Transverse colon (tissue), 4 donors: Measurements from ENCODE around the gene CHN1. TPM values are rescaled to one million over a fixed set of nuclear protein-coding genes. Genes with fewer than 3 reads are reported as not detected.

Experiments used
- DNase-seq: peaks from one replicate; pipeline ENCODE4 v3.0.0-alpha.2; 2019
- H3K27ac ChIP-seq, 4 donors: fragments of 200-600 bp; sonication (generic); 2 replicates each; pipeline ENCODE4 v1.5.1; 2016 to 2018; ENCODE audit warnings: inconsistent platforms in 4 of 4
- H3K27me3 ChIP-seq: fragments of 200-600 bp; sonication (generic); 2 replicates; pipeline ENCODE4 v1.5.1; 2017; ENCODE audit warnings: inconsistent platforms
- H3K36me3 ChIP-seq, 4 donors: fragments of 200-600 bp; sonication (generic); 2 replicates each; pipeline ENCODE4 v1.5.1; 2017 to 2019; ENCODE audit warnings: inconsistent platforms in 4 of 4
- H3K4me1 ChIP-seq, 4 donors: fragments of 200-600 bp; sonication (generic); 2 replicates each; pipeline ENCODE4 v1.5.1; 2017 to 2020; ENCODE audit warnings: inconsistent platforms in 4 of 4
- H3K4me3 ChIP-seq, 4 donors: fragments of 200-600 bp; sonication (generic); 1 replicate in 1 of 4; 2 replicates in 3 of 4; pipeline versions ENCODE4 v1.5.1 to v1.6.1; 2017 to 2019; ENCODE audit warnings: inconsistent platforms in 4 of 4
- H3K9me3 ChIP-seq, 2 donors: fragments of 200-600 bp; sonication (generic); 2 replicates each; pipeline ENCODE4 v1.5.1; 2017 to 2019; ENCODE audit warnings: inconsistent platforms in 2 of 2
- EP300 ChIP-seq: sonication (generic); formaldehyde crosslinking; IDR thresholded peaks from one replicate; pipeline ENCODE4 v1.6.1; 2017; ENCODE audit warnings: antibody characterized with exemption, low read depth
- POLR2A ChIP-seq: fragments of 450-650 bp; IDR thresholded peaks from one replicate; pipeline ENCODE4 v1.6.1; 2016; ENCODE audit warnings: antibody characterized with exemption, mild to moderate bottlenecking, moderate library complexity
- POLR2AphosphoS5 ChIP-seq, 3 donors: sonication (generic); formaldehyde crosslinking; IDR thresholded peaks; one replicate each; pipeline ENCODE4 v1.6.1; 2016; ENCODE audit warnings: antibody characterized with exemption in 3 of 3
- WGBS, 2 donors: methylation state at CpG; one replicate each; pipeline ENCODE4 v1.1.5; 2018; ENCODE audit warnings: low coverage in 1 of 2; 5-methylcytosine and 5-hydroxymethylcytosine counted together
- in situ Hi-C, 4 donors: fragments of 200-750 bp; cut with MboI; loops; one replicate each; pipeline versions ENCODE4 v1.15.0 to v1.15.1; 2017; ENCODE audit warnings: low sequenced_read_pairs in 3 of 4, low pct_ligation_motif_present in 1 of 4, low pct_unique_long_range_greater_than_20kb in 1 of 4
- intact Hi-C: fragments of 100-400 bp; cut with DNase I; formaldehyde crosslinking; loops from one replicate; pipeline ENCODE4 v1.15.1; 2023; ENCODE audit warnings: low total_unique reads
- total RNA-seq, 4 donors: library from RNA; depleted of rRNA; stranded (reverse); fragments of >200 nt; gene quantifications; one replicate each; pipeline ENCODE4 v1.1.0, GENCODE V29; 2016
- TF ChIP-seq, protein P1 (sequence below), 5 experiments: fragments of 200-600 bp in 3 of 5; fragments of 450-650 bp in 2 of 5; sonication (generic) in 3 of 5; IDR thresholded peaks; 1 replicate in 2 of 5; 2 replicates in 3 of 5; pipeline ENCODE4 v1.5.1; 2016 to 2017; ENCODE audit warnings: antibody characterized with exemption in 5 of 5, inconsistent platforms in 3 of 5, mild to moderate bottlenecking in 2 of 5, moderate library complexity in 1 of 5

CHN1 gene
- total RNA-seq, 4 donors from 2014 or later, result 1.6 to 3.2 (median 3.0) TPM; not detected in 1

DNA sequence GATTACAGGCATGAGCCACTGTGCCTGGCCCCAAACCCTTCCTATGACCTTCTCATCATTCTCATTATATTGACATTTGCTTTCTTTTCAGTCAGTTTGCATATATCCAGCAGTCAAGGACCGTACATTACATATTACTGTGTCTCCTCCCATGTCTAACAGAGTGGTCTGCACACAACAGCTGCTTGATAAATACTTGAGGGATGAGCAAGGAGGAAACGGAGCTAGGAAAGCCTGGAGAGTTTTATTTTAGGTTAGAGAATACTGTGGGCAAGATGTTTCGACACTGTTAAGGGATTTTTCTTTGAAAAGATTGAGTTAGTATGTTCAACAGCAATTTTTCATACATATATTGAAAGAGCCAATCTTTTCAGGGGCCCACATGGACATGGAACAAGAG, 164.7 kb downstream of the CHN1 start:
- H3K27ac ChIP-seq, result no peak overlapping the region
- no peaks in the 10 kb centered on the region for H3K27me3 ChIP-seq
- 76 to 83% methylated on average over 3 of the region's 3 CpGs for WGBS, 2 donors
- intact Hi-C loops, result no loop called here
- H3K4me1 ChIP-seq, result no peaks in the 10 kb centered on the region
- H3K9me3 ChIP-seq, result no peaks in the 10 kb centered on the region
- DNase-seq, result no peak
- TF ChIP-seq, protein P1, sequence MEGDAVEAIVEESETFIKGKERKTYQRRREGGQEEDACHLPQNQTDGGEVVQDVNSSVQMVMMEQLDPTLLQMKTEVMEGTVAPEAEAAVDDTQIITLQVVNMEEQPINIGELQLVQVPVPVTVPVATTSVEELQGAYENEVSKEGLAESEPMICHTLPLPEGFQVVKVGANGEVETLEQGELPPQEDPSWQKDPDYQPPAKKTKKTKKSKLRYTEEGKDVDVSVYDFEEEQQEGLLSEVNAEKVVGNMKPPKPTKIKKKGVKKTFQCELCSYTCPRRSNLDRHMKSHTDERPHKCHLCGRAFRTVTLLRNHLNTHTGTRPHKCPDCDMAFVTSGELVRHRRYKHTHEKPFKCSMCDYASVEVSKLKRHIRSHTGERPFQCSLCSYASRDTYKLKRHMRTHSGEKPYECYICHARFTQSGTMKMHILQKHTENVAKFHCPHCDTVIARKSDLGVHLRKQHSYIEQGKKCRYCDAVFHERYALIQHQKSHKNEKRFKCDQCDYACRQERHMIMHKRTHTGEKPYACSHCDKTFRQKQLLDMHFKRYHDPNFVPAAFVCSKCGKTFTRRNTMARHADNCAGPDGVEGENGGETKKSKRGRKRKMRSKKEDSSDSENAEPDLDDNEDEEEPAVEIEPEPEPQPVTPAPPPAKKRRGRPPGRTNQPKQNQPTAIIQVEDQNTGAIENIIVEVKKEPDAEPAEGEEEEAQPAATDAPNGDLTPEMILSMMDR (IDR thresholded peaks at IDR 0.05), result no peak
- TF ChIP-seq POLR2AphosphoS5 (IDR thresholded peaks at IDR 0.05) (no peak), POLR2A (no peak), EP300 (no peak)
- no peak overlapping the region for H3K4me3 ChIP-seq
- in situ Hi-C loops, result no loop called here
- no peaks in the 10 kb centered on the region for H3K36me3 ChIP-seq

DNA sequence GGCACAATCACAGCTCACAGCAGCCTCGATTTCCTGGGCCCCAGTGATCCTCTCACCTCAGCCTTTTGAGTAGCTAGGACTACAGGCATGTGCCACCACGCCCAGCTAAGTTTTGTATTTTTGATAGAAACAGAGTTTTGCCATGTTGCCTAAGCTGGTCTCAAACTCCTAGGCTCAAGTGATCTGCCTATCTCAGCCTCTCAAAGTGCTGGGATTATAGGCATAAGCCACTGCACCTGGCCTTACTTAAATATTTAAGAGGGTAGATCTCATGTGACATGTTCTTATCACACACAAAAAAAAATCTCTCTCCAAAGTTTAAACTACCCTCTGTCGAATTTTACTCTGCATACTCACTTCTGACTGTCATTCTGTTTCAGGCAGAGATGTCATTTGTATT, 165.5 kb downstream of the CHN1 start:
- in situ Hi-C loops (no loop called here), intact Hi-C loops (no loop called here)
- Histone ChIP-seq H3K4me1 (no peaks in the 10 kb centered on the region), H3K9me3 (no peaks in the 10 kb centered on the region), H3K36me3 (no peaks in the 10 kb centered on the region), H3K27ac (no peak overlapping the region), H3K4me3 (no peak overlapping the region), H3K27me3 (no peaks in the 10 kb centered on the region)
- no peak for TF ChIP-seq POLR2A
- no peak for DNase-seq
- 50 to 75% methylated on average over 1 to 3 of the region's 3 CpGs for WGBS, 2 donors

GRCh38 chr2:174836995-174837390, 168.2 kb downstream of the CHN1 start:
- H3K27ac ChIP-seq, result no peak overlapping the region
- DNase-seq, result no peak
- 100% methylated on average over 1 of the region's 1 CpG for WGBS, 2 donors
- TF ChIP-seq POLR2AphosphoS5 (IDR thresholded peaks at IDR 0.05), result no peak
- TF ChIP-seq EP300, result no peak
- TF ChIP-seq POLR2A, result no peak
- TF ChIP-seq, protein P1 (IDR thresholded peaks at IDR 0.05), result no peak
- H3K9me3 ChIP-seq, result no peaks in the 10 kb centered on the region
- H3K27me3 ChIP-seq, result no peaks in the 10 kb centered on the region
- intact Hi-C loops (no loop called here), in situ Hi-C loops (no loop called here)
- no peak overlapping the region for H3K4me3 ChIP-seq
- no peaks in the 10 kb centered on the region for H3K4me1 ChIP-seq
- H3K36me3 ChIP-seq, result no peaks in the 10 kb centered on the region

GRCh38 chr2:174836377-174836994, 168.7 kb downstream of the CHN1 start:
- H3K4me3 ChIP-seq, result no peak overlapping the region
- H3K27ac ChIP-seq, result no peak overlapping the region
- H3K4me1 ChIP-seq, result no peaks in the 10 kb centered on the region
- 80 to 83% methylated on average over 3 of the region's 3 CpGs for whole genome bisulfite sequencing, 2 donors
- no peak for DNase-seq
- H3K36me3 ChIP-seq, result no peaks in the 10 kb centered on the region
- TF ChIP-seq POLR2A (no peak), POLR2AphosphoS5 (IDR thresholded peaks at IDR 0.05) (no peak), EP300 (no peak)
- TF ChIP-seq, protein P1 (IDR thresholded peaks at IDR 0.05), result no peak
- intact Hi-C loops, result no loop called here
- in situ Hi-C loops, result no loop called here
- H3K9me3 ChIP-seq, result no peaks in the 10 kb centered on the region
- no peaks in the 10 kb centered on the region for H3K27me3 ChIP-seq

DNA sequence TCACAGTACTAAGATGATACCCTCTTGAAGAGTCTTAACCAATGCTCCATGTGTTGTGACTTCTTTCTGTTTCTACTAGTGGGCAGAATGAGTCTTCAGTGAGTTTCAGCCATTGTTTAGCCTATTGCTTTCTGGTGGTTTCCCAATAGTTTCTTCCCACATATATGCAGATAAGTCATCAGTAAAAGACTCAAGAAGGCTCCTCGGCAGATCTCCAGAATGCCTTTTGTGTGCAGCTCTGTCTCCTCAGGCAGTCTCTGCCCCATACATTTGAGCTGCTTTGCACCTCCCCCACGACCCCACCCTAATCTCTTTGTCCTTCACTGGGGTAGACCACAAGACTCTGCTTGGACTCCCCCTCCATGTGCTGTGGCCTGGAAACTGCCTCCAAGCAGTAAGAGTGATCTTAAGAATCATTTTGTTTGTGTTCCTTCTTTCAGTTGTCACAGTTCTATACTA, 169.4 kb downstream of the CHN1 start:
- TF ChIP-seq POLR2AphosphoS5 (IDR thresholded peaks at IDR 0.05) (no peak), POLR2A (no peak), EP300 (no peak)
- TF ChIP-seq, protein P1 (IDR thresholded peaks at IDR 0.05), result no peak
- Histone ChIP-seq H3K4me1 (no peaks in the 10 kb centered on the region), H3K9me3 (no peaks in the 10 kb centered on the region), H3K36me3 (no peaks in the 10 kb centered on the region), H3K4me3 (no peak overlapping the region), H3K27me3 (no peaks in the 10 kb centered on the region), H3K27ac (no peak overlapping the region)
- no peak for DNase-seq
- in situ Hi-C loops, result no loop called here
- intact Hi-C loops, result no loop called here
- 31 to 54% methylated on average over 2 of the region's 2 CpGs for WGBS, 2 donors
